H1 (cell line): ENCODE data around the gene UCP2. TPM values are rescaled to one million over a fixed set of nuclear protein-coding genes. Genes with fewer than 3 reads are reported as not detected.

ENCODE experiments used
- BACH1 ChIP-seq: IDR thresholded peaks from 2 replicates; pipeline ENCODE4 v1.6.1; 2012; ENCODE audit warnings: low read length, improper control_type of control experiment
- CTCF ChIP-seq, 3 experiments: IDR thresholded peaks; 1 replicate in 2 of 3; 2 replicates in 1 of 3; pipeline versions ENCODE4 v1.5.1 to v1.6.1; 2011; ENCODE audit warnings: low read length in 3 of 3, mild to moderate bottlenecking in 3 of 3, inconsistent platforms in 2 of 3, low read depth in 1 of 3, moderate library complexity in 1 of 3; ENCODE audit not compliant: insufficient read depth in 1 of 3; ENCODE audit errors: control extremely low read depth in 1 of 3
- KDM5A ChIP-seq: fragments of 200-600 bp; IDR thresholded peaks from 2 replicates; pipeline ENCODE4 v1.7.1; 2012; ENCODE audit warnings: mild to moderate bottlenecking, low read length, inconsistent platforms, mixed read lengths
- RAD21 ChIP-seq, 2 experiments: IDR thresholded peaks in 1 of 2; conservative IDR thresholded peaks in 1 of 2; 2 replicates each; pipeline ENCODE4 v1.6.1; 2011; ENCODE audit warnings: low read depth in 2 of 2, low read length in 2 of 2, improper control_type of control experiment in 1 of 2, inconsistent platforms in 1 of 2, mild to moderate bottlenecking in 1 of 2, moderate library complexity in 1 of 2
- USF2 ChIP-seq: IDR thresholded peaks from 2 replicates; pipeline ENCODE4 v1.6.1; 2011; ENCODE audit warnings: low read length, improper control_type of control experiment
- polyA plus RNA-seq, 7 experiments: library from polyadenylated mRNA; depleted of rRNA in 3 of 7; stranded (reverse) in 5 of 7; unstranded in 2 of 7; fragments of >200 nt in 5 of 7; fragments of 200-250 nt in 2 of 7; gene quantifications; 1 replicate in 5 of 7; 2 replicates in 1 of 7; 4 replicates in 1 of 7; pipeline versions ENCODE4 v1.2.1 to v1.2.3, GENCODE V29; 2011 to 2013; ENCODE audit warnings: missing spikeins in 2 of 7, mixed read lengths in 2 of 7
- total RNA-seq: library from RNA; stranded (reverse); fragmentation: NEBNext Ultra II Directional; extraction: Animal tissue kit (Norgen Biotek cat#: 25700); gene quantifications from 2 replicates; pipeline ENCODE4 v1.2.1, GENCODE V29; 2021

Gene UCP2
- total and polyA plus RNA-seq, 2 of the 8 experiments (the other 6 are each of a cell fraction or from before 2014, with no cell fraction given) = 46.2 to 55.2 TPM

- TF ChIP-seq CTCF (IDR thresholded peaks at IDR 0.05; ENCODE audit: control extremely low read depth in 1 of 3, insufficient read depth in 1 of 3, low read depth in 1 of 3, low read length in 3 of 3) = no peak
- no peak for TF ChIP-seq KDM5A
- TF ChIP-seq USF2 = no peak
- TF ChIP-seq RAD21 (IDR thresholded peaks at IDR 0.05 in 1 of 2, conservative IDR thresholded peaks at IDR 0.05 in 1 of 2; ENCODE audit: low read depth in 2 of 2, low read length in 2 of 2) = no peak
- no peak for TF ChIP-seq BACH1
- TF ChIP-seq, all 59 proteins: peak for 0
Measured at GRCh38 chr11:74009230-74009547, 26.5 kb upstream of the UCP2 start (continued).
